DLD1 (cell line): ENCODE data around the gene ORAI3.

Experiments
- in situ Hi-C: cut with HindIII; loops from 2 replicates; pipeline ENCODE4 v1.10.0; 2017; ENCODE audit warnings: low sequenced_read_pairs

Gene ORAI3

DNA sequence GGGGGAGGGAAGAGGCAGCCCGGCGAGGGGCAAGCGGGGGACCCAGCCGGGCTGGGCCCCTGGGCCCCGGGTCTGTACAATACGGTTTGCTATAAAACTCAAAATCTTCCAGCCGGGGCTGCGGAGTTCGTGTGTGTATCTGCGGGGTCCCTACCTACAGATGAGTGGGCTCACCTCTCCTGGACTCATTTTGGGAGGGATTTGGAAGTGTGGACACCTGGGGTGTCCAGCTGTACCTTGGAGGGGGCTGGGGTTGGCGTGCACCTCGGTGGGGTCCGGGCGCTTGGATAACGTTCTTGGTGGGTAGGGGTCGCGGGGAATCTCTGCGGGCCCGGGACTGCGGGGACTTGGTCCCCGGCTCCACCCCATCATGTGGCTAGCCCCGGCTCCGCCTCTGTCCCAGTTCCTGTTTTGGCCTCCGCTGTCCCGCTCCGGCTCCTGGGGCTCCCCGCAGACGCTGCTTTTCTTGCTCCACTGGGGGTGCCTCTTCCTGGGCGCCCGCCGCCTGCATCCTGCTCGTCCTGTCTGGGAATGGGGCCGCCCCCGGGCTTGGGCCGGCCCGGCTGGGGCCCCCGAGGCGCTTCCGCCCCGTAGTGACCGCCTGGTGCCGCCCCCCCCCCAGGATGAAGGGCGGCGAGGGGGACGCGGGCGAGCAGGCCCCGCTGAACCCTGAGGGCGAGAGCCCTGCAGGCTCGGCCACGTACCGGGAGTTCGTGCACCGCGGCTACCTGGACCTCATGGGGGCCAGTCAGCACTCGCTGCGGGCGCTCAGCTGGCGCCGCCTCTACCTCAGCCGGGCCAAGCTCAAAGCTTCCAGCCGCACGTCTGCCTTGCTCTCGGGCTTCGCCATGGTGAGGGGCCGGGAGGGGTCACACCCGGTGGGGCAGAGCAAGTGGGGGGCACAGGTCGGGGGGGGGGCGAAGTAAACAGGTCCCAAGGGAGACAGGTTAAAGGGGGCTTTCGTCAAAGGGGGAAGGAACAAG is at the start of gene ORAI3:
Gene ORAI3 (plus strand): TSS at position 402 of the 983 bp plus-strand sequence. CDS start 222 bp downstream, at position 624.
- in situ Hi-C loops, result no loop called here

DNA sequence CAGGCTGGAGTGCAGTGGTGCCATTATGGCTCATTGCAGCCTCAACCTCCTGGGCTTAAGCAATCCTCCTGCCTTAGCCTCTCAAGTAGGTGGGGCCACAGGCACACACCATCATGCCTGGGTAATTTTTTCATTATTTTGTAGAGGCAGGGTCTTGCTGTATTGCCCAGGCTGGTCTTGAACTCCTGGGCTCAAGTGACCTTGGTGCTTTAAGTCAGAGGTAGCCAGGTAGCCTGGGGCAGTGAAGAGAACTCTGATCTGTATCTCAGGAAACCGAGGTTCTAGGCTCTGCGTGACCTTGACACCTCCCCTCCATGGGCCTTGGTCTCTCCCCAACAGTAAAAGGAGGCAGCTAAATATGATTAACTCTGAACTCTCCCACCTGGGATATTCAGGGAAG is 49.1 kb upstream of the ORAI3 start:
- in situ Hi-C loops, result no loop called here

DNA sequence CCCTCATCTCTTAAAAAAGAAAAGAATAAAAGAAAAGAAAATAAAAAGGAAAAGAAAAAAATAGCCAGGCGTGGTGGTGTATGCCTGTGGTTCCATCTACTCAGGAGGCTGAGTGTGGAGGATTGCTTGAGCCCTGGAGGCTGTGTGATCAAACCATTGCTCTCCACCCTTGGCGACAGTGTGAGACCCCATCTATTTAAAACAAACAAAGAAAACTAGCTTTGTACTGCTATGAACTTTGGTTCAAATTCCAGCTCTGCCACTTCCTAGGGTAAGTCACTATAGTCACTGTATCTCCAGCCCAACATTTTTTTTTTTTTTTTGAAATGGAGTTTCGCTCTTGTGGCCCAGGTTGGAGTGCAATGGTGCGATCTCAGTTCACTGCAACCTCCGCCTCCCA is 48.3 kb upstream of the ORAI3 start:
- in situ Hi-C loops, result no loop called here

DNA sequence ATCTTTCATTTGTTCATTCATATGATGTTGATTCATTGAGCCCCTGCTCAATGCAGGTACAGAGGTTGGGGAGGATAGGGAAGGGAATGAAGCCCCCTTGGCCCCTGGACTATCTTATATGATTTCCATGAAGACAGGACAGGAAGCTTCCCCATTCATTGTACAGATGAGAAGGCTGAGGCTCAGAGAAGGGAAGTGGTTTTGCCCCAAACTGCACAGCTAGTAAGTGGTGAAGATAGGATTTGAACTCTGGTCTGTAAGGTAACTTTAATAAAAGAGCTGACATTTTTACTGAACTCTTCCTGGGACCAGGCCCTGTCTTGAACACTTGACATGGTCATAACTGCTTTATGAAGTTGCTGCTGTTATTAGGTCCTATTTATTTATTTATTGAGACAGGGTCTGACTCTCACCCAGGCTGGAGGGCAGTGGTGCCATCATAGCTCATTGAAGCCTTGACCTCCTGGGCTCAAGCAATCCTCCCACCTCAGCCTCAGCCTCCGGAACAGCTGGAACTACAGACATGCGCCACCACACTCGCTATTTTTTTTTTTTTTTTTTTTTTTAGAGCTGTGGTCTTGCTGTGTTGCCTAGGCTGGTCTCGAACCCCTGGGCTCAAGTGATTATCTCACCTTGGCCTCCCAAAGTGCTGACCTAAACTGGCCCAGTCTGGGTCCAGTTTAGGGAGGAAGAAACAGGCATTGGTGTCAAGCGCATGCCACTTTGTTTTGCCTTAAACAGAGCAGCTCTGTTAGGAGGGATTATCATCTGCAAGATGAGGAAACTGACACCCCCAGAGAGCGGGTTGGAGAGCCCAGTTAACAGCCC is 47.5 kb upstream of the ORAI3 start:
- in situ Hi-C loops, result no loop called here

DNA sequence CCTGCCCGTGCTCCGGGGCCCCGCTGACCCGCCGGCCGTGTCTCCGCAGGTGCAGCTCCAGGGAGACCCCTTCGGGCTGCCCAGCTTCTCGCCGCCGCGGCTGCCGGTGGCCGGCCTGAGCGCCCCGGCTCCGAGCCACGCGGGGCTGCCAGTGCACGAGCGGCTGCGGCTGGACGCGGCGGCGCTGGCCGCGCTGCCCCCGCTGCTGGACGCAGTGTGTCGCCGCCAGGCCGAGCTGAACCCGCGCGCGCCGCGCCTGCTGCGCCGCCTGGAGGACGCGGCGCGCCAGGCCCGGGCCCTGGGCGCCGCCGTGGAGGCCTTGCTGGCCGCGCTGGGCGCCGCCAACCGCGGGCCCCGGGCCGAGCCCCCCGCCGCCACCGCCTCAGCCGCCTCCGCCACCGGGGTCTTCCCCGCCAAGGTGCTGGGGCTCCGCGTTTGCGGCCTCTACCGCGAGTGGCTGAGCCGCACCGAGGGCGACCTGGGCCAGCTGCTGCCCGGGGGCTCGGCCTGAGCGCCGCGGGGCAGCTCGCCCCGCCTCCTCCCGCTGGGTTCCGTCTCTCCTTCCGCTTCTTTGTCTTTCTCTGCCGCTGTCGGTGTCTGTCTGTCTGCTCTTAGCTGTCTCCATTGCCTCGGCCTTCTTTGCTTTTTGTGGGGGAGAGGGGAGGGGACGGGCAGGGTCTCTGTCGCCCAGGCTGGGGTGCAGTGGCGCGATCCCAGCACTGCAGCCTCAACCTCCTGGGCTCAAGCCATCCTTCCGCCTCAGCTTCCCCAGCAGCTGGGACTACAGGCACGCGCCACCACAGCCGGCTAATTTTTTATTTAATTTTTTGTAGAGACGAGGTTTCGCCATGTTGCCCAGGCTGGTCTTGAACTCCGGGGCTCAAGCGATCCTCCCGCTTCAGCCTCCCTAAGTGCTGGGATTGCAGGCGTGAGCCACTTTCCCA is 46.6 kb upstream of the ORAI3 start:
- in situ Hi-C loops, result no loop called here

DNA sequence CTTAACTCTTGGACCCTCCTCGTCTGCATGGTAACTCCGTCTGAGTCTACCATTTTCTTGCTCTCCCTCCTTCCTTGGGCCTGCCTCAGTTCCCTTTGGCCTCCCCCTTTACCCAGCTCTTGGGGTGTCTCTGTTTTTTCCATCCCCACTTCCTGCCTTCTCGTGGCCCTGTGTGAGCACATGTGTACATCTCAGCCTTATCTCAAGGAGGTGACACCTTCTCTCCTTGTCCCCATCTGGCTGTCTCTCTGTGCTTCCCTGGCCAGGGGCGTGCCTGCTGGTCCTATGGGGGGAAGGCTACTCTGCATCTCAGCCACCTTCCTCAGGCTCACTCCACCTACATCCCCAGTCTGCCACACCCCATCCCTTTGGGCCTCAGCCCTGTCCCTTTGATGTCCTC is 45.9 kb upstream of the ORAI3 start:
- in situ Hi-C loops, result no loop called here

DNA sequence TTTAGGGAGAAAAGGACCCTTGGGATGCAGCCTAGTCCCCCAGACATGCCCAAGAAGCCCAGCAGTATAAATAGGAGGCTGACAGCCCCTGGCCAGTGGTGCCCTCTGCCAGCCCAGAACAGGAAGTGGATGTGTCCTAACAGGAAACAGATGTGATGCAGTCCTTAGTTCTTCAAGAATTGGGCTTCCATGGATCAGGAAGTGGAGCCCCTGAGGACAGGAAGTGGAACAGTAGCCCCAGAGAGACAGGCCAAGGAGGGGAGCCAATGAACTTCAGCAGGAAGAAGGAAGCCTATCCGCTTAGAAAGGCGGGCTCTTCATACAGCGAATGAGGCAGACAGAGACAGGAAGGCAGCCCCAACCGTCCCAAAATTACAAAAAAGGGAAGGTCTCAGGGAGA is 45.3 kb upstream of the ORAI3 start:
- in situ Hi-C loops, result no loop called here

DNA sequence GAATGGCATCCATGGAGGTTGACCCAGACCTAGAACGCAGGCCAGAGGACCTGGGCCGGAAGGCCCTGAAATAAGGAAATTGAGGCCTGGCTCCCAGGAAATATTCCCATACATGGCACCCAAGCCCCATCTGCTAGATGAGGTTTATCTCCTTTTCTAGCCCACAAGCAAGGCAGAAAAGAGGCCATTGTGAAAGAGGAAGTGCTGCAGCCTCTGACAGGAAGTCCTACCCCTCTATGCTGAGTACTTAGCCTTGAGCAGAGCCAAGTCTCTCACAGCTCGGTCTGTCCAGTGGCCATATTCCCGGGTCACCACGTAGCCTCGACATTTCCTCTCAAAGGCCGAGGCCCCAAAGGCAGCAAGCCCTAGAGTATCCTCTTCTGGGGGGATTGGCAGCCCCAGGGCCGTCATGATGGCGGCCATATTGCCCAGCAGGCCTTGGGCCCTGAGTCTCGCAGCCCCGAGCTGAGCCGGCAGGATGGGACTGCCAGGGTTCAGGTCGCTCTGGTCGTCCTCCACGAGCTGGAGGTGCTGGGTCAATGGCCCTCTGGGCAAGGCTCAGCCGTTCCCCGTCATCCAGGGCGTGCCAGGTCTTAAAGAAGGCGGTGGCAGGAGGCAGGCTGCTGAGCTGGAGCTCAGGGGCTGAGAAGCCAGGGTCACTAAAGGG is 44.6 kb upstream of the ORAI3 start:
- in situ Hi-C loops, result no loop called here

DNA sequence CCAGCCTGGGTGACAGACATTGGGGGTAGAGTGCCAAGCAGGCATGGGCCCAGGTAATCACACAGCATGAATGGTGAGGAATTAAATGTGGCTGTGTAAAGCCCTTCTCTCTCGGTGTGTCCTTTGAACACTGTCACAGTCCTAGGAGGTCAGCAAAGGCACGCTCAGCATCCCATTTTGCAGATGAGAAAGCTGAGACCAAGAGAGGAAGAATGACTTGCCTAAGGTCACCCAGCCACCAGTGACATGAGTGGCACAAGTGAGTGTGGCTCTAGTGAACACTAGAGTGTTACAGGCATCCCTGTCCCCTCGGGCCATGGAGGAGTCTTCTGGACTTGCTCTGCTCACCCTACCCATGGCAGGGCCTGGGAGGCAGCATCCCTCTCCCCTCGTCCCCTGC is 41.8 kb upstream of the ORAI3 start:
- in situ Hi-C loops, result no loop called here

DNA sequence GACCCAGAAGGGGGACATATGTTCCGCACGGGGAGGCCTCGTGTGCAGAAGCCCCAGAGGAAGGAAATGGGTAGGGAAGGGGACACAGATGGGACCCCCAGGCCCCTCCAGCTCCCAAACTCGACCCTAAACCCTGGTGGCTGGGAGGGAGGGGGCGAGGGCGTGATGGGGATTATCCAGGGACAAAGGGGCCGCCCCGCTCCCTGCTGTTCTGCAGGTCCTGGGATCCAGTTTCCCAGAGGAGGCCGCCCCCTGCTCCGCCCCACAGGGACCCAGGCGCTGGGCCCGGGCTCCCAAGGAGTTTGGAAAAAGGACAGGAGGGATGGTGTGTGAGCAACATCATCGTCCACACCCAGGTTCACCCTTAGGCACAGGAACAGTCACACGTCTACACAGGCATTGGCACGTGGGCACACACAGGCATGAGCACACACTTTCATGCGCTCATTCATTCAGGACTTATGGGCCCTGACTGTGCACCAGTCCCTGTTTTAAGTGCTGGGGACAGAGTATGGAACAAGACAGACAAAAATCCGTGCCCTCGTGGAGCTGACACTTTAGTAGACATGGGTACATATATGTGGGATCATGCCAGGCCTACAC is 38.3 kb upstream of the ORAI3 start:
- in situ Hi-C loops, result no loop called here

DNA sequence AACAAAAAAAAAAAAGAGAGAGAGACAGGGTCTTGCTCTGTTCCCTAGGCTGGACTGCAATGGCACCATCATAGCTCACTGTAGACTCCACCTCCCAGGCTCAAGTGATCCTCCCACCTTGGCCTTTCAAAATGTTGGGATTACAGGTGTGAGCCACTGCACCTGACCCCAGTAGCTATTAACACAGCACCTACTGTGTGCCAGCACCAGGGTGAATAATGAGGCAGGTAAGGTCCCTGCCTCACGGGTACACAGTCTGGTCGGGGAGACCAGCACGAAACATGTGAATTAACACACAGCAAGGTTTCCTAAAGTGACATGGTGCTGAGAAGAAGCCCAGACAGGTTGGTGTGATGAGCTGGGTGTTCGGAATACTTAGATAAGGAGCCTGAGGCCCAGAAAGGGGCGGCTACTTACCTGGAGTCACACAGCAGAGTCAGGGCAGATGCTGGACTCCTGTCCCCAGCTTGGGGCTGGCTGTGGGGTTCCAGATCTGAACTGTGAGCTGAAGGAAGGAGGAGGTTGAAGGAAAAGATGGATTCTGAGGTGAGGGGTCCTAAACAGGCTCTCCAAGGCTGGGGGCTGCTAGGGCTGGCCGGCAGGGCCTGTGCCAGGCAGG is 36.0 kb upstream of the ORAI3 start:
- in situ Hi-C loops, result no loop called here

DNA sequence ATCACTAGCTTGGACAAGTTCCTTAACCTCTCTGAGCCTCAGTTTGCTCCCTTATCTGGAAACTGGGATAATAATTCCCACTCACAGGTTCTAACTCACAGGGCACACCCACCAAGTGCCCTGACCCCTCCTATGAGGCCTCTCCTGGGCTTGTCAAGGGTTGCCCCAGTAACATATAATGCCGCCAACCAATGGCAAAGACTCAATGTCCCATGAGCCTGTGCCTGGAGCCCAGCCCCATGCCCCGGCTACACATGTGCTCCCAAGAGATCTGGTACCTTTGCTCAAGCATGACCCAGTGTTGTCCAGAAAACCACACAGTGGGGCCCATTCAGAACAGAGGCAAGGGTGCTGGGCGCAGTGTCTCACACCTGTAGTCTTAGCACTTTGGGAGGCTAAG is 34.0 kb upstream of the ORAI3 start:
- in situ Hi-C loops, result no loop called here

DNA sequence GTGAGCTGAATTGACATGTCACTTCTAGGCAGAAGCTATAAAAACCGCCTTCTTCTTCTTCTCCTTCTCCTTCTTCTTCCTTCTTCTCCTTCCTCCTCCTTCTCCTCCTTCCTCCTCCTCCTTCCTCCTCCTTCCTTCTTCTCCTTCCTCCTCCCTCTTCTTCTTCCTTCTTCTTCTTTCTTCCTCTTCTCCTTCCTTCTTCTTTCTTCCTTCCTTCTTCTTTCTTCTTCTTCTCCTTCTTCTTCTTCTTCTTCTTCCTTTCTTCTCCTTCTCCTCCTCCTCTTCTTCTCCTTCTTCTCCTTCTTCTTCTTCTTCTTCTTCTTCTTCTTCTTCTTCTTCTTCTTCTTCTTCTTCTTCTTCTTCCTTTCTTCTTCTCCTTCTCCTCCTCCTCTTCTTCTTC is 30.3 kb upstream of the ORAI3 start:
- in situ Hi-C loops, result no loop called here

DNA sequence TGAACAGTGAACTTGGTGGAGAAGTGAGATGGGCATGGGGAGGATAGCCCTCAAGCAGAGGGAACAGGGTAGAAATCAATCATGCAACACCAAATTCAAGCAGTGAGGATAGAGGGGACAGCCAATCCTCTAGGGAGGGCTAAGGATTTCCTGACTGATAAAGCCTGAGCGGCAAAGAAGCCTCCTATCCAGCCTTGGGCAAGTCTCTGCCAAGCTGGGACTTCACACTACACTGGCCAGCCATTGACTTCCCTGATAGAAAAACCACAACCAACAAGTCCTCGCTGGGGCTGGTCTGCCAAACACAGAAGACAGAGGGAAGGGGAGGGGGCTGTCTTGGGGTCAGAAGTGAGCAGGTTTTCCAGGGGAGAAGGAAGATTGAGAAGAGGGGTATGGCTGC is 28.0 kb upstream of the ORAI3 start:
- in situ Hi-C loops, result no loop called here

DNA sequence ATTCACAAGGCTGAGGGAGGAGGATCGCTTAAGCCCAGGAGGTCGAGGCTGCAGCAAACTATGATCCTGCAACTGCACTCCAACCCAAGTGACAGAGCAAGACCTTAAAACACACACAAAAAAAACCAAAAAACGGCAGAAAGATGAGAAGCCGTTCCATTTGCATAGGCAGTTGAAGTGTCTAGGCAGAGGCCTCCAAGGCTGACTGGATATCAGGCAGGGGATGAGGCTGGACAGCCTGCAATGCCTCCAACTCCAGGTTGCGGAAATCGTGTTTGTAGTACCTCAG is 27.5 kb upstream of the ORAI3 start:
- in situ Hi-C loops, result no loop called here

DNA sequence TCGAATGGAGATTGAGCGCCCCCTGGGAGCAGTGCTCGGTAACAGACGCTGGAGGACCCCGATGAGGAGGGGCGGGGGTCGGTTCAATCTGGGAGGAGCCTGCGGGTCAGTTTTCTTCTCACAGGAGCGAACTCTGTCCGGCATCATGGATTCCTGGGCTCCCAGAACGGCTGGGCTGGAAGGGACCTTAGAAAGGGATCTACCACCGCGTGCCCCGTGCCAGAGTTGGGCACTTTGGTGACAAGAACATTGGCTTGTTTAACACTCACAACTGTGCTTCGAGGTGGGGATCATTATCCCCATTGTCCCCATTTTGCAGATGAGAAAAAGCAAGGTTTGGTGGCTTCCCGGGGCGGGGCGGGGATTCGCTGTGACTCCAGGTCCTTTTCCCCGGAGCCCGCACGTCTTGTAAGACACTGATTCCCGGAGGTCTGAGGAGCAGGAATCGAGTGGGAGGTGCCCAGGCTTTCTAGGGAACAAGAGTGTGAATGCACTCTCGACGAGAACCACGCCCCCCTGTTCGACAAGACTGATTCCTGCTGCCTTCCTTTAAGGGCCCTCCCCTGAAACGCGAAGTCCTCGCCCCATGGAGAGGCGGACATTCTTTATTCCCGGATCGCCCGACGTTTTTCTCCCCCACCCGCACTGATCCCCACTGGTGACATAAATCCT is 27.0 kb upstream of the ORAI3 start:
- in situ Hi-C loops, result no loop called here

DNA sequence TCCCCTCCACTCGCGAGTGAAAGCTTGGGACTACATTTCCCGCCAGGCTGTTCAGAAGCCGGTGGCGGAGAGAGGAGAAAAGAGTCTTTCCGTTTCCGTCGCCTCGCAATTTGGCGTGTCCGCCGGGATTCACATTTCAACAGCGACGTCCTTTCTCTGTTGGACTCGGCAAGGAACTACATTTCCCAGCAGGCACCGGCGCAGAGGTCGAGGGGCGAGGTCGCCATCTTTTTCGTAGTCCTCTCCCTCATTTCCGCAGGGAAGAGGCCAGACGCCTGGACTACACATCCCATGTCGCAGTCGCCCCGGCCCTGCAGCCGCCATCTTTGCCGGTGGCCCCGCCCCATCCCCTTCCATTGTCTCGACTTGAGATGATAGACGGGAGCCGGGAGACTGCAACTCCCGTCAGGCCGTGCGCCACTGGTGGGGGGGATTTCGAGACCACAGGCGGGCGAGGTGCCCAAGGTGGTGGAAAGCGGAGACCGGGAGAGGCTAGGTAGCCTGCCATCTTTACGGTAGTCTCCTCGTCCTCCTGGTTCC is 26.4 kb upstream of the ORAI3 start:
- in situ Hi-C loops, result no loop called here

DNA sequence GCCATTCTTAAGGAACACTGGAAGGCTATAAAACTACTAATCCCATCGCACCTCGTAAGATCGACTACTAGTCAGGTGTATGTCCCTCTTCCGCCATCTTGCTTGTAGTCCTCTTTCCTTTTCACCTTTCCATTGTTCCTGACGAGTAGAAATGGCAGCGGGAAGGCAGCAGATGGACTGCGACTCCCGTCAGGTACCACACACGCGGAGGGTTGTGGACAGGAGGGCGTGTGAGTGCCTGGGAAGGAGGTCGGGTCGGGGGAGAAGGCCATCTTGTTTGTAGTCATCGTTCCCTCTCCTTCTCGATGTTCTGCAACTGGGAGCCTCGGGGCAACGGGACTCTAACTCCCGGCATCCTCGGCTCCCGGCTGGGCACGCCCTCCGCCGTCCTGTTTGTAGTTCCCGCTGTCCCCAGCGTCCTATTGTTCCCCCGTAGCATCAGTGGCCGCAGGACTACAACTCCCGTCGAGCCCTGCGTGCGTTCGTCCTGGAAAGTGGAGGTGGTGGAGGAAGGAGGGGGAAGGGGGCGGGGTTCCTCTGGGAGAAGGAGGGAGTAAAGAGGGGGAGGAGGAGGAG is 25.8 kb upstream of the ORAI3 start:
- in situ Hi-C loops, result no loop called here
